NOMO-1 (cell line): ENCODE data around the gene MCOLN1.

Source experiments
- DNase-seq, 2 experiments: peaks; one replicate each; lab custom pipeline; 2025; ENCODE audit not compliant: unreplicated experiment in 2 of 2; lab: John Stamatoyannopoulos, UW

The MCOLN1 gene

DNA sequence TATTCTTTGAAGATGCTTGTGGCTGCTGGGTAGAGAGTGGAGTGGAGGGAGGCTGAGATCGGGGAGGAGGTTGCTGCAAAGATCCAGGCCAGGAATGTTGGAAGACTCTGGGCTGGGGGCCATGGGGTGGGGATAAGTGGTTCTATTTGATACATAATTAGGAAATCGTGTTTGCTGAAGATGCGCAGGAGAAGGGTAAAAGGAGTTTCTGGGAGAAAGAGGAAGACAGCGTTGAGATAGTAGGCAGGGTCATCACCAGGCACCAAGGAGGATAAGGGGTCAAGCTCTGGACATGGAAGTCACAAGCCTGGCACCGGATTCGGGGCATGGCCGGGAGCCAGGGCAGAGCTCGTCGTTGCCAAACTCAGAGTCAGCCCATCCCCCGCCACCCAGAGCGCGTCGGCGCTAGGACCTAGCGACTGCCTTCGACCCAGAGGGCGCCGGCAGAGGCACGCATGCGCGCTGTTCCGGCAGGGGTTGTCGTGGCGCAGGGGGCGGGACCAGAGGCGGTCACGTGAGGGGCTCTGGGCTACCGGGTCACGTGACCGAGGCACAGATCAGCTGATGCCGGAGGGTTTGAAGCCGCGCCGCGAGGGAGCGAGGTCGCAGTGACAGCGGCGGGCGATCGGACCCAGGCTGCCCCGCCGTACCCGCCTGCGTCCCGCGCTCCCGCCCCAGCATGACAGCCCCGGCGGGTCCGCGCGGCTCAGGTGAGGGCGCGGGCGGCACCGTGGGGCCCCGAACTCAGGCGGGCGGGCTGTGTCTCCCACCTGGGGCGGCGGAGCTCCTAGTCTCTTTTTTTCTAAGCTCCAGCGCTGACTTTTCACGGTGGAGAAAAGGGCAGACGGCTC, at the start of gene MCOLN1:
MCOLN1 (plus strand) TSS at position 553 of the 851 bp plus-strand sequence; CDS start at position 680, 127 bp downstream.
- DNase-seq: peak; percentile 97

GRCh38 chr19:7475665-7476064, 46.8 kb upstream of the MCOLN1 start:
- DNase-seq: no peak

- no peak for DNase-seq
These were observed 46.2 kb upstream of the MCOLN1 start for GRCh38 chr19:7476241-7476640.

DNA sequence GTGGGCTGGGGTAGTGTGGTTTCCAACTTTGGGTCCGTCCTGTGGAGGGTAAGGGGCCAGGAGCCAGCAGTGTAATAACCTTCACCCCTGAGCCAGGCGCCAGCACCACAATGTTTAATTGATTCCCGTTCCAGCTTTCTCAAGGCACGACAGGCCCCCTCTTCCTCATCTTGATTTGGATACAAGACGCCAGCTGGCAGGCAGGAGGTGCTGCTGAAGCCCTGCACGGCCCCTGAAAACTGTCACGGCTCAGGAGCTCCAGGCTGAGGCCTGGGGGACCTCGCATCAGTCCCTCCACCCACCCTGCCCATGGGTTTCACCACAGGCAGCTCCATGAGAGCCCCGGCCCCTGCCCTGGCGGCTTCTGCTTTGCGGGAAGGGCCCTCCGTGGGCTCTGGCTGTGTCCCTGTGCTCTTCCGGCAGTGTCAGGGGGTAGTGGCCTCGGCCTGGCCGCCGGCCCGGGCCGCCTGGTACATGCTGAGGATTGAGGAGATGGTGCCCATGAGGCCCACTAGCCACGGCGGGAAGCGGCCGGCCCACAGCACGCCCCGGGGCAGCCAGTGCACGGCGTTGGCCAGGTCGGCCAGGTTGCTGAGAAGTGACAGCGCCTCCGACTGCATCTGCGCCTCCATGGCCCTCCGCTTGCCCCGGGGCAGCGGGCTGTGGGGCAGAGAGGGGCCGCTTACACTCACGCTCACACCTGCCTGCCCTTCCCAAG, 45.5 kb upstream of the MCOLN1 start:
- no peak for DNase-seq

GRCh38 chr19:7477758-7478157, 44.7 kb upstream of the MCOLN1 start:
- DNase-seq: no peak

DNA sequence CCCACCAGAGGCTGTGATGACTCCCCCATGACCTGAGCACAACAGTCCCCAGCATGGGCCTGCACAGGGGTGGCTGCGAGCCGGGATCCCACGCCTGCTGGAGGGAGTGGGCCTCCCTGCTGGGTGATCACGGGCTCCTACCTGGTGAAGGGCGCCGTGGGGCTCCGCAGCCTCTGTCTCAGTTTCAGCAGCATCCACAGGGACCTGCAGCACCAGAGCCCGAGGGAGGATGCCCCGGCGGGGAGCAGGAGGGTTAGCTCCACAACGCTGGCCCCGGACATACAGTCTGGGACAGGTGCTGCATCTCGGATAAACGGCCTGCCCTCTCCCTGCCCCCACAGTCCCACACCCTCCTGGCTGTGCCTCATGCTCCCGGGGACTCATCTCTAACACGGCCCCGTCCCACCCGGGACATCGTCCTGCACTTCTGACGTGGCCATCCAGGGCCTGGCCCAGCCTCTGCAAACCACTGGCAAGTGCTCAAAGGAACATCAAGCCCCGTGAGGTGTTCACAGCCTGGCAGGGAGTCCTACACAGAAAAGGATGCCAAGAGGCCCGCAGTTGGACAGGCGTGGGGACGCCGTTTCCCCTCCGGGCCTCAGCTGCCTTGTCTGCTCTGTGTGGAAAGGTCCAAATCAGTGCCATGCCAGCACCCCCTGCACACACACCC, 44.1 kb upstream of the MCOLN1 start:
- DNase-seq: no peak

DNA sequence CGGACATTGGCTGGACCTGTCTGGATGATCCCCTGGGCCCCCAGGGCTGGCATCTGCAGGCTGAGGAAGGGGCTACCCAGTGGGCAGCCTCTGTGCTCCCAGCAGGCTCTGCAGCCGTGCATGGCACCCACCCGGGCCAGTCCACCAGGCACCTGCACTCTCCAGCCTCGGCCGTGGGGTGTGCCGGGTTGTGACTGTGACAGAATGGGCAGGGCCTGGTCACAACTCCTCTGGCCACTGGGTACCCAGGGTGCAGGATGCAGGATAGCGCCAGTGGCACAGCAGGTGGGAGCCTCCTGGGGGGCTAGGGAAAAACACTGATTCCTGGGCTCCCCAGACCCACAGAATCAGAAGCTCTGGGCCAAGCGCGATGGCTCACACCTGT, 43.6 kb upstream of the MCOLN1 start:
- no peak for DNase-seq

DNA sequence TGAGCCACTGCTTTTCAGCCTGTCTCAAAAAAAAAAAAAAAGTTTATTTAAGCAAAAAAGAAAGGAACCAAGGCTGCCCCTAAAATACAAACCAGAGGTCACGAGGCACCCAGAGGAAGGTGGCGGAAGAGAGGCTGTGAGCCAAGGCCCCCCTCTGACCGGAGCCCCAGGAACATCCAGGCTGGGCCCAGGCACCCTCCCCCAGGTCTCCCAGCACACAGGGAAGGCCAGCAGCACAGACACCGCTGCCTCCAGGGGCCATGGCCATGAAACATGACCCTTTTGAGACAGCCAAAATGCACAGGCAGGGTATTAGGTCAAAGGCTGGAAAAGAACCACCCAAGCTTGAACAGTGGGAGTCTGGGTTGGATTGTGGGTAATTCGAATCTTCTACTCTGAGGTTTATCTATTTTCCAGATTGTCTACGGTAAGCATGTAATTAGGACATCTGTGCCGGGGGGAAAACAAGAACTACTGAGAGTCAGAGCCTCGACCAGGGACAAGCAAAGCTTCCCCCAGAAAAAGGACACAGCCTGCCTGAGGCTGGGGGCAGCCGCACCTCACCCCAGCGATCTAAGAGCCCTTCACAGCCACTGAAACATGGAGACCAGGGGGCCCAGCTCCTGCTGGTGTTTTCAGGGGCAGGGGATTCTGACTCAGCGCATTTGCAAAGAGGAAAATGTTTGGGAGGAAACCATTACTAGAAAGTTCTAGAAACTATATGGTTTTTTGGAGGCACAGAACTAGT, 42.0 kb upstream of the MCOLN1 start:
- no peak for DNase-seq

DNA sequence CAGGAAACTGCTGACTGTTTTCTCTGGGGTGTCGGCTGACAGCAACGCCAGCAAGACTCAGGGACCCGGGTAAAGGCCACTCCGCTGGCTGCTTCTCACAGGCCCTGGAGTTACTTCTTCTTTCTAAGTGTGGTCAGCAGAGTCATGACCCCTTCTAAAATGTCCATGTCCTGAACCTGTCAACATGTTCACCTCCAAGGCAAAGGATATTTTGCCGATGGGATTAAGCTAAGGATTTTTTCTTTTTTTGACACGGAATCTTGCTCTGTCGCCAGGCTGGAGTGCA, 41.5 kb upstream of the MCOLN1 start:
- DNase-seq: no peak

GRCh38 chr19:7482584-7483439, 39.6 kb upstream of the MCOLN1 start:
- DNase-seq: no peak

GRCh38 chr19:7483720-7484201, 38.7 kb upstream of the MCOLN1 start:
- DNase-seq: peak in 1 of 2 experiments; percentile 6

GRCh38 chr19:7486923-7487322, 35.5 kb upstream of the MCOLN1 start:
- no peak for DNase-seq

DNA sequence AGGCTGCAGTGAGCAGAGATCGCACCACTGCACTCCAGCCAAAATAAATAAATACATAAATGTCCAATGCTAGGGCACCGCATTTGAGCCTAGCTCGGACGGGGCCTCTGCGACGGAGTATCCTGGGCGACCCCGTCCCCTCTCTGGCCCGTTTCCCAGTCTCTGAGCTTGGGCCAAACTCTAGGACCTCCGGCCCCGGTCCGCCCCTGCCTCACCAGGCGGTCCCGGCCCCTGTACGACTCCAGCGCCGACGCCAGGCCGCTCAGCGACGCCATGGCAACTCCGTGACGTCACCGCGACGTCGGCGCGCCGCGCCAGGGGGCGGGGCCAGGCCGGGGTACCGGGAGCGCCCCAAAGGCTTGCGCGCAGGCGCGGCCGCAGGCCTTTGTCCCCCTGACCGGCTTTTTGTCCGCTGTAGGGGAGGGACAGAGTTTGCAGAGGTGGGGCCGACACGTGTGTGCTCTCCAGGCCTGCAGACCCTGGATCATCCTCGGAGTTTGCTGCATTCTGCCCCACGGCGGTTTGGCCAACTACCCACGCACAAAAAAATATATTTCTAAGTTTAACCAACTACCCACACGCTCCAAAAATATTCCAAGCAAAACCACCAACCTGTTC, 33.6 kb upstream of the MCOLN1 start, which contains the start of gene PEX11G:
PEX11G (minus strand) TSS at position 300 of the 618 bp plus-strand sequence; CDS start at position 275, 25 bp downstream.
- DNase-seq: peak; percentile 60 to 84

- DNase-seq: no peak
These were observed 32.8 kb upstream of the MCOLN1 start for GRCh38 chr19:7489609-7490044.

DNA sequence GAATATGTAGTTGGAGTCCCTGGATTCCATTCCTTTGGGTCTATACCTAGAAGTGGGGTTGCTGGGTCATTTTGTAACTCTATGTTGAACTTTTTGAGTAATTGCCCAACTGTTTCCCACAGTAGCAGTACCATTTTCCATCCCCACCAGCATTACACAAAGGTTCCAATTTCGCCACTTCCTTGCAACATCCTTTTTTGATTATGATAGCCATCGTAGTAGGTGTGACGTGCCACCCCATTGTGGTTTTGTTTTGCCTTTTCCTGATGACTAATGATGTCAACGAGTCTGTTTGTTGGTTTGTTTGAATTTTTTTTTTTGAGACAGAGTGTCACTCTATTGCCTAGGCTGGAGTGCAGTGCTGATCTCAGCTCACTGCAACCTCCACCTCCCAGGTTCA, 30.3 kb upstream of the MCOLN1 start:
- peak; percentile 95 to 98 for DNase-seq

- peak in 1 of 2 experiments; percentile 52 for DNase-seq
These were observed 29.9 kb upstream of the MCOLN1 start for GRCh38 chr19:7492558-7492957.

- no peak for DNase-seq
These were observed 27.9 kb upstream of the MCOLN1 start for GRCh38 chr19:7494416-7495098.

- no peak for DNase-seq
These were observed 25.1 kb upstream of the MCOLN1 start for GRCh38 chr19:7497292-7497691.
